MM.1S (cell line): ENCODE results near the gene KRTAP5-6.
"Not testable (repeated sequence)": the region's sequence is repeated elsewhere in the genome, so short reads cannot be mapped to it uniquely, and the experiment has no call there.

Experiments
- DNase-seq: peaks from one replicate; pipeline ENCODE4 v3.0.0-alpha.2; 2015
- H2AFZ ChIP-seq: fragments of 300-600 bp; sonication (generic); 2 replicates; pipeline ENCODE4 v1.6.0; 2016; ENCODE audit warnings: antibody characterized with exemption, low read length
- H3F3A ChIP-seq: fragments of 300-600 bp; sonication (generic); 2 replicates; pipeline ENCODE4 v1.6.1; 2016; ENCODE audit warnings: mild to moderate bottlenecking, antibody characterized with exemption, low read length, moderate library complexity, mixed read lengths; ENCODE audit not compliant: insufficient read depth
- H3K27ac ChIP-seq: fragments of 300-600 bp; sonication (generic); 2 replicates; pipeline ENCODE4 v1.5.1; 2016; ENCODE audit warnings: mild to moderate bottlenecking, low read length
- H3K27me3 ChIP-seq: fragments of 300-600 bp; sonication (generic); replicated peaks from 2 replicates; pipeline ENCODE4 v1.6.0; 2016; ENCODE audit warnings: low read length; ENCODE audit not compliant: insufficient read depth
- H3K36me3 ChIP-seq: fragments of 300-600 bp; sonication (generic); replicated peaks from 2 replicates; pipeline ENCODE4 v1.6.1; 2016; ENCODE audit warnings: mild to moderate bottlenecking, low read length, mixed read lengths; ENCODE audit not compliant: insufficient read depth
- H3K4me1 ChIP-seq: fragments of 300-600 bp; sonication (generic); 2 replicates; pipeline ENCODE4 v1.6.1; 2016; ENCODE audit warnings: low read length, mixed read lengths
- H3K4me2 ChIP-seq: fragments of 300-600 bp; sonication (generic); 2 replicates; pipeline ENCODE4 v1.6.0; 2016; ENCODE audit warnings: low read depth, low read length
- H3K4me3 ChIP-seq: fragments of 300-600 bp; sonication (generic); 2 replicates; pipeline ENCODE4 v1.5.1; 2016; ENCODE audit warnings: low read length, mixed read lengths
- H3K79me2 ChIP-seq: fragments of 300-600 bp; sonication (generic); 2 replicates; pipeline ENCODE4 v1.6.1; 2016; ENCODE audit warnings: mixed run types, low read length, mixed read lengths
- H3K9ac ChIP-seq: fragments of 300-600 bp; sonication (generic); 2 replicates; pipeline ENCODE4 v1.6.1; 2016; ENCODE audit warnings: low read length, mixed read lengths
- H3K9me2 ChIP-seq: fragments of 300-600 bp; sonication (generic); replicated peaks from 2 replicates; pipeline ENCODE4 v1.6.1; 2016; ENCODE audit warnings: mild to moderate bottlenecking, low read length, mixed read lengths; ENCODE audit not compliant: insufficient read depth
- H3K9me3 ChIP-seq: fragments of 300-600 bp; sonication (generic); replicated peaks from 2 replicates; pipeline ENCODE4 v1.6.1; 2016; ENCODE audit warnings: mild to moderate bottlenecking, low read length, mixed read lengths; ENCODE audit not compliant: insufficient read depth
- H4K20me1 ChIP-seq: fragments of 300-600 bp; sonication (generic); 2 replicates; pipeline ENCODE4 v1.6.1; 2016; ENCODE audit warnings: mild to moderate bottlenecking, low read length, moderate library complexity, mixed read lengths; ENCODE audit not compliant: insufficient read depth
- CTCF ChIP-seq: fragments of 300-600 bp; sonication (generic); IDR thresholded peaks from 2 replicates; pipeline ENCODE4 v1.5.1; 2016; ENCODE audit warnings: antibody characterized with exemption, low read length, mixed read lengths
- EZH2 ChIP-seq: fragments of 300-600 bp; sonication (generic); optimal IDR thresholded peaks from 2 replicates; pipeline ENCODE3; 2017; ENCODE audit warnings: low read depth, mild to moderate bottlenecking, antibody characterized with exemption, low read length, mixed read lengths
- EZH2phosphoT487 ChIP-seq: fragments of 300-600 bp; sonication (generic); IDR thresholded peaks from 2 replicates; pipeline ENCODE4 v1.6.1; 2018; ENCODE audit warnings: antibody characterized with exemption, low read length

KRTAP5-6 gene

GRCh38 chr11:1669546-1670218 is 27.3 kb upstream of the KRTAP5-6 start:
- Histone ChIP-seq H2AFZ (no peak overlapping the region), H3K4me3 (no peak overlapping the region), H3K9ac (no peak overlapping the region), H3K79me2 (no peaks in the 10 kb centered on the region), H3K9me2 (no peaks in the 10 kb centered on the region), H3K4me1 (no peaks in the 10 kb centered on the region), H3K27me3 (peaks cover 76% of the 10 kb centered on the region), H4K20me1 (no peaks in the 10 kb centered on the region), H3K4me2 (no peak overlapping the region), H3K9me3 (no peaks in the 10 kb centered on the region), H3K36me3 (no peaks in the 10 kb centered on the region), H3F3A (no peaks in the 10 kb centered on the region), H3K27ac (no peak overlapping the region)
- no peak for TF ChIP-seq EZH2
- no peak for TF ChIP-seq EZH2phosphoT487
- TF ChIP-seq CTCF = no peak
- no peak for DNase-seq

DNA sequence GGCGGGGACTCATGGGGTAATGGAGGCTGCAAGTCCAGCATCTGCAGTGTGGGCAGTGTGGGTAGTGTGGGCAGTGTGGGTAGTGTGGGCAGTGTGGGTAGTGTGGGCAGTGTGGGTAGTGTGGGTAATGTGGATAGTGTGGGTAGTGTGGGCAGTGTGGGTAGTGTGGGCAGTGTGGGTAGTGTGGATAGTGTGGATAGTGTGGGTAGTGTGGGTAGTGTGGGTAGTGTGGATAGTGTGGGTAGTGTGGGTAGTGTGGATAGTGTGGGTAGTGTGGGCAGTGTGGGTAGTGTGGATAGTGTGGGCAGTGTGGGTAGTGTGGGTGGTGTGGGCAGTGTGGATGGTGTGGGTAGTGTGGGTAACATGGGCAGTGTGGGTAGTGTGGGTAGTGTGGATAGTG is 26.5 kb upstream of the KRTAP5-6 start:
- H3K9me2 ChIP-seq, H3K9me3 ChIP-seq, H3K36me3 ChIP-seq, H2AFZ ChIP-seq, H3K79me2 ChIP-seq, H3F3A ChIP-seq, DNase-seq, H4K20me1 ChIP-seq, H3K27ac ChIP-seq, H3K4me3 ChIP-seq, H3K4me2 ChIP-seq, H3K4me1 ChIP-seq, H3K9ac ChIP-seq: not testable (repeated sequence)
- peaks cover 84% of the 10 kb centered on the region for H3K27me3 ChIP-seq

GRCh38 chr11:1670905-1671371 is 26.1 kb upstream of the KRTAP5-6 start:
- TF ChIP-seq EZH2phosphoT487 = no peak
- no peak for TF ChIP-seq CTCF
- Histone ChIP-seq H3F3A (no peaks in the 10 kb centered on the region), H2AFZ (no peak overlapping the region), H3K4me3 (no peak overlapping the region), H3K36me3 (no peaks in the 10 kb centered on the region), H3K9me3 (no peaks in the 10 kb centered on the region), H3K4me2 (no peak overlapping the region), H3K79me2 (no peaks in the 10 kb centered on the region), H3K27me3 (peaks cover 89% of the 10 kb centered on the region), H3K9me2 (no peaks in the 10 kb centered on the region), H4K20me1 (no peaks in the 10 kb centered on the region), H3K9ac (no peak overlapping the region), H3K4me1 (no peaks in the 10 kb centered on the region), H3K27ac (no peak overlapping the region)
- no peak for DNase-seq

DNA sequence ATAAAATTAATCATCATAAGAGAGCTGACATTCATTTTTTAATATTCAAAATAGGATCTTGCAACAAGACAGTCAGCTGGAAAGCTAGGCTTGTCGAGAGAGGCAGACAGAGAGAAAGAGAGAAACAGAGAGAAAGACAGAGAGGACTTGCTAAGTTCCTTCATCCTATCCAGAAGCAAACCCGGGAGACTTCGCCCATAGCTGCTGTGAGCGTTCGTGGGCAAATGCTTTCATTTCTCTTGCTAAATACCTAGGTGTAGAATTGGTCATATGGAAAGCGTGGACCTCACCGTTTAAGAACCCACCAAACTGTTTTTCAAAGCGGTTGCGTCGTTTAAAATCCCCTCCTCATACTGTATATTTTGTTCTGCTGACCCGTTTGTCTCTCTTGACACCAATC is 25.3 kb upstream of the KRTAP5-6 start:
- Histone ChIP-seq H3K9ac (no peak overlapping the region), H3K79me2 (no peaks in the 10 kb centered on the region), H3K4me2 (no peak overlapping the region), H3K4me1 (no peaks in the 10 kb centered on the region), H3K9me3 (no peaks in the 10 kb centered on the region), H3K27ac (no peak overlapping the region), H3K9me2 (no peaks in the 10 kb centered on the region), H2AFZ (no peak overlapping the region), H3K4me3 (no peak overlapping the region), H3K36me3 (no peaks in the 10 kb centered on the region), H4K20me1 (no peaks in the 10 kb centered on the region; the same call in 1 of the 2 replicates), H3K27me3 (peaks cover 96% of the 10 kb centered on the region), H3F3A (no peaks in the 10 kb centered on the region)
- DNase-seq = no peak
- no peak for TF ChIP-seq EZH2
- no peak for TF ChIP-seq CTCF
- no peak for TF ChIP-seq EZH2phosphoT487
